HG03159 (cell line): Measurements from ENCODE around the gene PIK3CB.
"Not testable (repeated sequence)": the region's sequence is repeated elsewhere in the genome, so short reads cannot be mapped to it uniquely, and the experiment has no call there.

Experiments used
- ATAC-seq: cut with Tn5 transposase; IDR thresholded peaks from one replicate; pipeline ENCODE4 v1.9.1; 2021; ENCODE audit warnings: mild to moderate bottlenecking, moderate library complexity; ENCODE audit not compliant: unreplicated experiment

The PIK3CB gene

GRCh38 chr3:138687236-138687635 is 147.5 kb downstream of the PIK3CB start:
- peak; percentile 45 for ATAC-seq

GRCh38 chr3:138686771-138687221 is 147.9 kb downstream of the PIK3CB start:
- ATAC-seq: peak; percentile 98

GRCh38 chr3:138684396-138684795 is 150.3 kb downstream of the PIK3CB start:
- no peak for ATAC-seq

GRCh38 chr3:138682648-138683047 is 152.1 kb downstream of the PIK3CB start:
- no peak for ATAC-seq

- ATAC-seq: no peak
Observed at GRCh38 chr3:138681463-138682220, 153.1 kb downstream of the PIK3CB start.

GRCh38 chr3:138680974-138681373 is 153.8 kb downstream of the PIK3CB start:
- not testable (repeated sequence) for ATAC-seq

- no peak for ATAC-seq
Observed at GRCh38 chr3:138678874-138679392, 155.8 kb downstream of the PIK3CB start.

- no peak for ATAC-seq
Observed at GRCh38 chr3:138678086-138678485, 156.6 kb downstream of the PIK3CB start.

- ATAC-seq: no peak
Observed at GRCh38 chr3:138675393-138675792, 159.3 kb downstream of the PIK3CB start.

- ATAC-seq: no peak
Observed at GRCh38 chr3:138673641-138674530, 160.8 kb downstream of the PIK3CB start.

- ATAC-seq: no peak
Observed at GRCh38 chr3:138670407-138670806, 164.3 kb downstream of the PIK3CB start.

GRCh38 chr3:138668107-138668506 is 166.6 kb downstream of the PIK3CB start:
- no peak for ATAC-seq

- ATAC-seq: no peak
Observed at GRCh38 chr3:138657508-138657907, 177.2 kb downstream of the PIK3CB start.

GRCh38 chr3:138653567-138653966 is 181.2 kb downstream of the PIK3CB start:
- ATAC-seq: no peak

- ATAC-seq: no peak
Observed at GRCh38 chr3:138649134-138649533, 185.6 kb downstream of the PIK3CB start.

- ATAC-seq: no peak
Observed at GRCh38 chr3:138646513-138646912, 188.2 kb downstream of the PIK3CB start.

GRCh38 chr3:138646008-138646407 is 188.7 kb downstream of the PIK3CB start:
- ATAC-seq: no peak

GRCh38 chr3:138642927-138643253 is 191.8 kb downstream of the PIK3CB start:
- ATAC-seq: no peak

GRCh38 chr3:138642226-138642926 is 192.4 kb downstream of the PIK3CB start:
- no peak for ATAC-seq

- no peak for ATAC-seq
Observed at GRCh38 chr3:138640537-138640936, 194.2 kb downstream of the PIK3CB start.

GRCh38 chr3:138638641-138639040 is 196.1 kb downstream of the PIK3CB start:
- ATAC-seq: no peak
